Skin of body (tissue), 2 donors: ENCODE results near the gene MRPS23. TPM values are rescaled to one million over a fixed set of nuclear protein-coding genes. Genes with fewer than 3 reads are reported as not detected.

Experiments
- DNase-seq: peaks from one replicate; lab custom pipeline; 2025; lab: John Stamatoyannopoulos, UW
- total RNA-seq: library from RNA; depleted of rRNA; stranded (reverse); fragments of >200 nt; gene quantifications from one replicate; pipeline ENCODE4 v1.2.3, GENCODE V29; 2014

Gene MRPS23
- total RNA-seq, 1 donor from 2014 or later = 10.4 TPM

DNA sequence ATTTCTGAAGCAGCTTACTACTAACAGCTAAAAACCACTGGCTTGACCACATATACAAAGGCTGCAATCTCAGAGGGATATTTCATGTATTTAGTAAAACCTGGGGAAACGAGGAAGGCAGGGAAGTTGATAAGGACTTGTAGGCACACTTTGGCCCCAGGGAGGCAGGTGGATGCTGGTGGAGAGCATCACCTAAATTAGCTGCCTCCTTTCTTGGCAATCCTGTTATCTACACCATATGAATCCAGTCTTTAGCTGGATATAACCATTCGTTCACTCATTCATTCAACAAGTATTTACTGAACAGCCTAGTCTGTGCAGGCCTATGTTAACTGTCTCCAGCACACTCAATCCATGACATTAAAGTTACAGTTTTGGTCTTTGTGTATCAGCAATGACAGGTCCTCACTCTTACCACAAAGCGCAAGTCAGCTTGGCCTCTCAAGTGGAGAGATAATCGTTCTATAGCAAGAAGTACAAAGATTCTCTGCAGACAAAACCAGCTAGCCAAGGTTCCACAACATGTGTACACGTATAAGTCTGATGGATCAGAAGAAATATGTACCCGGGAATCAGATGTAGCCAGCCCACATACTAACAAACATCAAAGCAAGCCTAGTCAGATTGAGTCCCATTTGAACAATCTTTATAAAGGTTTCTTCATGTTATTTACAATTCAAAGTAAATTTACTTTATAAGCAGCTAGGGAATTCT lies 10.8 kb downstream of the MRPS23 start:
- DNase-seq = no peak

DNA sequence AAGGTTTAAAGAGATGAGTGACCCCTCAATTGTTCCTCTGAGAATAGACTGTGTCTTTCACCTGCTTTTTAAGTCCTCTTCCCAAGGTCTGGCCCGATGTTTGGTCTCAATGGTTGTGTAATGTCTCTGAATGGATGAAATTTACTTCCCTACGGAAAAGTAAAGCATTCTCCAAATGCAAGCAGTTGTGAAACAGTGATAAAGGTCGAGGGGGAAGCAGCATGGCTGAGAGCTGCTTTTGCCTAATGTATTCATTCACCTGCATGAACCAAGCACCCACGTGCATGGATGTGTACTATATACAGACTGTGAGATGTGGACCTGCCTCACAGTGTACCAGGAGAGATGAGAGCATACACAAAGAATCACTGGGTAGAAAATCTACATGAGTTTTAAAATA lies 11.4 kb downstream of the MRPS23 start:
- DNase-seq = no peak

DNA sequence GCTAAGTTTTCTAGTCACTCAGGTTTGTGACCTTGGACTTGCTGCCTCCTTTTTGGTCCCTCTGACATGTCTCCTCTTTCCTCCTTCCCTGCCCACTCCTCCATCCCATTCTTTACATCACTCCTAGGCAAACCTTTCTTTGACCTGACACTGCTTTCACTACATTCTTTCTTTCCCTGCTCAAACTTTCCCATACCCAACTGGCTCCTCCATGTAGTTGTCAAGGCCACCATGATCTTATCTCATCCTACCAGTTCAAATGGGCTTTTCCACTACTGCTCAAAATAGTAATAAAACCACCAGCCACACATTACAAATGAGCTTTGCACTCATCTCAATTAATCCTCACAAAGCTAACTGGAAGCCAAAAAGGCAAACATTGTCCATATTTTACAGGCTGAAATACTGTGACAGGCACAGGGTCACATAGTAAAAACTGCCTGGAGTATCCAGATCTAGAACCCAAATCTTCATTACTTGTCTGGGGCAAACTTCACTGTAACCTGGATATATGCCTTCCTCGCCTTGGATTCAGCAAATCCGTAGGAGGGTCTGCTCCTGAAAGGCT lies 14.4 kb downstream of the MRPS23 start:
- DNase-seq = no peak

DNA sequence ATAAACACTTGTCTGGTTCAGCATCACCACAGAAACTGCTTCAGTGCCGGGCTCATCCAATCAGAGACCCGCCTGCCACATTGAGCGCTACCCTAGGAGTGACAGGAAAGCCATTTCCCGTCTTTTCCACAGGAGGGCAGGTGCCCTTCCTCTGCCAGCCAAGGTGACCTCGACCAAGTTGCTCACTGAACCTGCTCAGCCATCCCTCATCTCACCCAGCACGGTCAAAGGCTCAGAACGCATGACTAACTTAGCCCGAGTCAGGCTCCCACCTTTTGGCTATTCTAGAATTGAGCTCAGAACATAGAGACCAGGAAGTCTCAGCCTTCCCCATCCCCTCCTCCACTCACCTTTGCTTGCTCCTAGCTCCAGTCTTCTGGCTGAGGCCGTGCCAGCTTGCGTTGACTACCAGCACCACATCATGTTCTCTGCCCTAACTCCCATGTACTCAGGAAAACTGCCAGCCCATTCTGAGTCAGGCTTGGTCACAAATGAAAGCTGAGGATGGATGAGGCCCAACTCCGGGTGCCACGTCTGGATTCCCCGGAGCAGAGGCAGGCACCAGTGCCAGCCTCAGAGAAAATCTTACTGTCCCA lies 15.6 kb downstream of the MRPS23 start:
- DNase-seq = no peak

DNA sequence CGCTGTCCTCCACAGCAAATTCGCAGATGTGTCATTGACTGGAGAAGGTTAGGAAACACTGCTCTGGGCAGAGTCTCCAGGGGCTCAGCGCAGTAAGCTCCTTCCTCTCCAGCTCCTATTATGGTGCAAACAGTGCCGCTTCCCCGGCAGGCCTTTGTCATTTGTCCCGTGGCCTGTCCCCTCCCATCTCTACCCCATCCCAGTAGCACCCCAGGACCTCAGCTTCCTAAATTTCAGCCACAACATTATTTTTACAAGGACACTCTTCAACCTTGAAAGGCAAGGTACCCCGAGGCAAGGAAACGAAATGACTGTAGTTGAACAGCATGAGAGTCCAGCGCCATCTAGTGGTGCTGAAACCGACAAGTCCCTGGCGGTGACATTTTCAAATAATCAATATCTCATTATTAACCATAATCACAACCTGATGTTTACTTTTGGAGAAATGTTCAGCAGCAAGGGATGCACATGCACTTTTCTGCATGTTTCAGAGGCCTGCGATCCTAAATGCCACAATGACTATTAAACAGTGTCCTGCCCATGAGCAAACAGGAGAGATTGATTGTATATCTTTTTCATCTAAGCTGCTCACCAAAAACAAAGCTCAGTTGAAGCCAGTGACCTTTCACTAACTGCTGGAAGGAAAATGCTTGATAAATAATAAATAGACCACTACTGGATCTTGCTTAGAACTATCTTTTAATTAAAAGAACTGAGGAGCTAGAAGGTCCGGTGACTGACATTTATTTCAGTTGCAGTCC lies 16.5 kb downstream of the MRPS23 start:
- peak; percentile 63 for DNase-seq

DNA sequence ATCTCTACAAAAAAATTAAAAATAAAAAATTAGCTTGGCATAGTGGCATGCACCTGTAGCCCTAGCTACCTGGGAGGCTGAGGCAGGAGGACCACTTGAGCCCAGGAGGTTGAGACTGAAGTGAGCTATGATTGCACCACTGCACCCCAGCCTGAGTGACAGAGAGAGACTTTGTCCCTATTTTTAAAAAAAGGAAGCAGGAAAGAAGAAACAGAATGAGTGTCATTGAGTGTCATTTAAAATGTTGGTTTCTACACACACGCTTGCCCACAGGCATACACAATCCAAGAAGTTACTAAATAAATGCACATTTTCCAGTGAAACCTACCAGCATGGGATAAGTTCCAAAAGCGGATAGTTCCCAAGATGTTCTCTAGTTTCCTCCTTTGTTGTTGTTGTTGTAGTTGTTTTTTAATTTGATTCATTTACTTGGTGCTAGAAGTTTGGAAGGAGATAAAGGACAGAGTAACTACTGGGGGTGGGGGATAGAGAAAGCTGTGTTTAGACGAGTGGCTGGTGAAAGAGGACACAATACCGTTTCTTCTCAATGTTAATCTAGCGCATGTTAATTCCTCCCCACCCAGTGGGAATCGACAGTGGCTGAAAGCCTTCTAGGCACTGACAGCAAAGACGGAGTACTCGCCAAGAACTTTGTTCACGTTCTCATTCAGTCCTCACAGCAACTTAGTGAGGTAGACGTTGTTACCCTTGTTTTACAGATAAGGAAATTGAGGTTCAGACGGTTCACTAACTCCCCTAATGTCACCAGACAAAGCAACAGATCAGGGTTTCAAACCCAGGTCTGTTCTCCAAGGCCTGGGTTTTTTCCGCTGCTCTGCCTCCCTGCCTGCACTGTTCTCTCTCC lies 17.3 kb downstream of the MRPS23 start:
- no peak for DNase-seq

DNA sequence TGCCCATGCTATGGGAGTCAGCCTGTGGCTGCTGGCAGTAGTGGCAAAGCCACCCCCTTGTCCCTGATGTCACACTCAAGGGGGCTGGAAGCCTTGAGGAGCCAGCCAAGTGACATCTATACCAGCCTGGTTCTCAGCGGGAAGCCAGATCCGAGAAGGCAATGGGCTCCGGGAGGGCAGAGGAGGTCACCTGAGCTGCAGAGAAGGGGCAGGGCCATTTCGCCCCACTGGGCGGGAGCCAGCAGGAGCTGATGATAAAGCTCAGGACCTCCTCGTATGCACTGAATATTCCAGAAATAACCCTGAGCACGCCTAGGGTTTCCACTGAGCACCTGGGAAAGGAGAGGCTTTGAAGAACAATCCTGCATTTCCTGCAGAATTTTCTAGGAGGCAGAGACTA lies 19.0 kb downstream of the MRPS23 start:
- no peak for DNase-seq

DNA sequence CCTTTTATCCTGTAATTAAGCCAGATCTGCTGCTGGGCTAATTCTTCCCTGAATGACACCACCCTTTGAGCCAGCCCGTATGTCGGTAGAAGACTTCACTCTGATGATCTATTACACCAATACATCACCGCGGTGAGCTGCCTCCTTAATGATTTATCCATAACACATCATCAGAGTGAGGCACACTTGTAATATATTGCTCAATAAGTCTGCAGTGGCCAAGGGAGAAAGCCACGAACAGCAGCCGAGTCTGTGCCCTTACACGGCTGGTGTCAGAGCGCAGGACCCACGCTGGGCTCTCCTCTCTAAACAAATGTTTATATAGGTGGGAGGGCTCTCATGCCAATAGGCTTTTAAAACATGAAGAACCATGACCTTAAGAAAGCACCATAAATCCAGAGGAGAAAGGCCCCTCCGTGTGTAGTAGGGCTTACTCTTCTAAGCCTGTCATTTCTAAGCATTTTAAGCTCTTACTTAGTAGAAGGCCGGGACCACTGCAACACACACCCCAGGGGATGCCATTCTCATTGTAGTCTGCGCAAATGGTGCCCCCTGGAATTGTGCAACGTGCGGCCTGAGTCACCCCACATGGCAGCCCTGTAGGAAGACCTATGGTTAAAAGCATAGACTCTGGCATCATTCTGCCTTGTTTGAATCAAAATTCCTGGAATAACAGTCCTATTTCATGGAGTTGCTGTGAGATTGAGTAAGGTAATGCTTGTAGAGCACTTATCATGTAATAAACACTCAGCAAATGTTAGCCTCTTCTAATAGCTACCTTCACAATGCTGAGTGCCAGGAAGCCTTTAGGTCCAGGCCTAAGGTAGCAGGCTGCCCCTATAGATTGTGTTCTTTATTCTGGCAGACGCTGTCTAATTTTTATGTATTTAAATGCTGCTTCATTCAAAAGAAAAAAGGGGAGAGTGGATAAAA lies 26.1 kb downstream of the MRPS23 start:
- no peak for DNase-seq

DNA sequence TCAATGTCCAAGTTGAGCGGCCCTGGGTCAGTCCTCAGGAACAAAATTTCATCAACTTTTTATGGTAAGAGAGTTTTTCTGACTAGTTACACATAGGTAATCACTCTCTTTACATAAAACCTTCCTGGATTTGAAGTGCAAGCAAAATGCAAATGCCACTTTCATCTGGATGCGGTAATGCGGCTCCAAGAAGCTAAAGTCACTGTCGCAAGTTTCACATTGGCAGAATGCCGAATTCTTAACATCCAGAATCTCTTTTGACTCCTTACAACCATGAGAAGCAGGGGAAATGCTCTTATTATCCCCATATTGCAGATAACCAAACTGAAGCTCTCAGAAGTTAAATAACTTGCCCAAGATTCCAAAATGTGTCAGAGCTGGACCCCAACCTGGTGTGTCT lies 30.0 kb downstream of the MRPS23 start:
- no peak for DNase-seq

DNA sequence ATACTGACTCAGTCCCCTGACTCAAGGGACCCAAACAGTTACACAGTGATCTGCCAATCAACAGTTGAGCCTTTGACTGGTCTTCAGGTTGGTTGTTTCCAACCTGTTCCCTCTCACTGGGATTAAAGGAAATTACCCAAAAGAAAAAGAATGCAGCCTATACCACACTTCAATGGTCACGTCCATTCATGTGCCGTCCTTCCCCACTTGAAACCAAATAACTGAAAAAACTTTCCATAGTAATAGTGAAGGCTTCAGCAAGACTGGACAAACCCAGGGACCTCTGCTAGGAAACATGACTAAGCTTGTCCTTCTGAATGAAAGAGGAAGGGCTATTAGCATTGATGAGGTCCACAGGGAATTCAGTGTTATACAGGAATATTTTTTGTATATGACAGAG lies 30.6 kb downstream of the MRPS23 start:
- DNase-seq = no peak

DNA sequence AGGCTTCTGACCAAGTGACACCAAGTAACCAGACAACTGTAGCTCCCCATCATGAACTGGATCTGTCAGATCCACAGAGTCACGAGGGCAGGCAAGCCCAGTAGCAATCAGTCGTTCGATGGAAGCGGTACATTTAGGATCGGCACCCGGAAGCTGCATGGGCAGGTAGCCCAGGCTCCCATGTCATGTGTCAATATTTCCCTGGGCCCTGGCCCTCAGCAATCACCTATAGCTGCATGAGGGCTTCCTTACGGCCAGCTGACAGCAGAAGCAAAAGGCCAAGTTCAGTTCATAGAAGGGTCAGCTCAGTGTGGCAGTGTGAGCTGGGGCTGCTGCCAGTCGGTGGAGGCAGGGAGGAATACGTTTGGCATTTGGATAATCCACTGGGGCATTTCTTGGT lies 31.8 kb downstream of the MRPS23 start:
- no peak for DNase-seq

DNA sequence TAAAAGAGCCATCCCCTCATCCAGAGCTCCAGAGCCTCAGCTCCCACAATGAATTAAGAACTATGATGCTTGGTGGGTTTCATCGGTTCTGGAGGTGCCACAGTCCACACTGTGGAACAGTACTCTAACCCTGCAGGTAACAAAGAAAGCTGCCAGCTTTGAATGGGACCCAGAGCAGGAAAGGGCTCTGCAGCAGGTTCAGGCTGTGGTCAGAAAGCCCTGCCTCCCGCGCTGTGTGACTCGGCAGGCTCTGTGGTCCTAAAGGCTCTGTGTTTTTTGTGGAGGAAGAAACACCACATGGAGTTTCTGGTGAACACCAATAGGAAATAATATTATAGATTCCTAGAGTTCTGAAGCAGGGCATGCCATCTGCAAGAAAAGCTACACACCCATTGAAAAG lies 32.5 kb downstream of the MRPS23 start:
- DNase-seq = no peak

DNA sequence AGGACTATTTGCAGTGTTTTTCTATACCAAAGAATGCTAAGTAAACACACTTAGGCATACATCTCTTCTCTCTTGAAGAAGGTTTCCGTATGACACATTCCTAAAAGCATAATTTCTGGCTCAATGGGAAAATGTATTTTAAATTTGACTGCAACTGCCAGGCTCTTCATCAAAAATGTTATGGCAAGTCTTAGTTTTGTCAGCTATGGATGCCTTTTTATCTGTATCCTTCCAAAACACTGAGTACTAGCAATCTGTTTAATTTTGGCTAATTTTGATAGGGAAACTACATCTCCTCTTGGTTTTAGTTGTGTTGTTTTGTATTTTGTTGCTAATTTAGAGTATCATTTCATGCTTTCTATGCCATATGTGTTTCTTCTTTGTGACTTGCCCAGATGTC lies 35.4 kb downstream of the MRPS23 start:
- DNase-seq = no peak

DNA sequence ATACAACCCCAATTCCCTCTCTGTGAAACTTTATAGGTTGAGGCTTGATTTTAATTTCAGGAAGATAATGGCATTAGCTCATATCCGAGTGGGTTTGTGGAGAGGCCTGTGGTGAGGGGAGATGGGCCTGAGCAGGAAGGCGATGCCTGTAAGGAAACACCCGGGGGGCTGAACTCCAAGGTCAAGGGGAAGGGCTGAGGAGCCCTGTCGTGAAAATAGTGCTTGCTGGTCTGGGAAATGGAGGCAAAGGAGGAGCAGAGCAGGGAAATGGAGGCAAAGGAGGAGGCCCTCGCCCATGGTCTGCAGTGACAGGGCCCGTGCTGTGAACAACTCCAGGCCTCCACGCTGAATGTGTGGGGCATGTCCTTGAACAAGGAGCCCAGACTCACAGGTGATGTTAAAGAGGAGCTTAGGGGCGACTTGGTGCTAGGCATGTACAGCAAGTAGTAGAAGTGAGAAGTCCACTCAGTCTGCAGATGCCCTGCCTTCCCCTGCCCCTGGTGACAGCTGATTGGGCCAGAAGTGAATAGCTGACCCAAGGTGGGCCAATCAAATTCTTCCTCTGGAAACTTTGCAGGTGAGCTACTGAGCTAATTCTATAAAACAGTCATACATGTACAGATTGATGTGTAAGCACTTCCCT lies 38.1 kb downstream of the MRPS23 start:
- no peak for DNase-seq

DNA sequence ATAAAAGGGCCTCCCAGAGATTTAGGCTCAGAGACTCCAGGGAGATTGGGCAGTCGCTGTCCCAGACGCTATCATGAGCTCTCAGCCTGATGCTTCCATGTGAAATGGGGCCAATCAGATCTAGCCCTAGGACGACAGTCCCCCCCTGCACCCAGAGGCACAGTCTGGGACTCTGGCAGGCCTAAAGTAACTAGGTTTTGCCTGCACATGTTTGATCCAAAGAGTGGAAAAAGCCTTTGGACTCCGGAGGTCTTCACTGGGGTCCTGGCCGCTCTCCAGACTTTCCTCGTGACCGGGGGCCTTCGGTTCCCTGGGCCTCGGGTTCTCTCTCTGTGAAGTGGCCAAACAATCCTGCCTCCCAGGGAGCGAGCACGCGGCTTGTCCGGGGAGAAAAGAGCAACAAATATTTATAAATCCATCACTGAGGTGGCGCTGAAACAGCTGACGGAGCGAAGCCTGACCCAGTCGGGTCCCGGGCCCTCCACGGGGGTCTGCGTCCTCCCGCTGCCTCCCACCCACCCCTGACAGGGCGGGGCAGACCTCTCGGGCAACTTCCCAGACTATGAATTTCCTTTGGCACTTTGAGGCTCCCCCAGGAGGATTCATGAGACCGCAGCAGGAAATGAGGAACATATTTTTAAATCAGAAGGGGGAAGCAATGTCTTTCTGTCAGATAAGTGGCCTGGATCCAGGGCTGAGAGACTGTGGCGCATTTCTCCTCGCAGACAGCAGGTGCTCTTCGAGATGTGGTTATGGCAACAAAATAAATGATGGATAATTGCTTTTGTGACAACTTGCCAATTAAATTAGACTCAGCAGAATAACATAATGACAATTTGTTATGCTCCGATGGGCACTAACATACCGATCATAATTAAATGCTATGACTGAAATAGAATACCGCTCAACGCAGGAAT lies 38.9 kb downstream of the MRPS23 start:
- DNase-seq = peak; percentile 47

DNA sequence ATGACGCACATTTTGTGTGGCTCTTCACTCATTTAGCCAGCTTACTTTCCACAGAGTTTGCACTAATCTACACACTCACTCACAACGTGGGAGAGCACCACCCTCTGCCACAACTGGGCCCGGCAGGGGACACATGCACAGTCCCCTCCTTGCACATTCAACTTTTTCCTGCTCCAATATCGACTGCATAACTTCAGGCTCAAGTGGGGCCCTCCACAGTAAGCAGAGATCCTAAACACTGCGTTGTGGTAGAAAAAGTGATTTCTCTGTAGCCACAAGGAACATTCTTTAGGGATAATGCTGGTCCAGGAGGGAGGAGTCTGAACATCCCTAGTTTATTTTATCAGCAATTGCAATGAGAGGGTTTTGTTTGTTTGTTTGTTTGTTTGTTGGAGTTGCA lies 40.0 kb downstream of the MRPS23 start:
- DNase-seq = no peak

DNA sequence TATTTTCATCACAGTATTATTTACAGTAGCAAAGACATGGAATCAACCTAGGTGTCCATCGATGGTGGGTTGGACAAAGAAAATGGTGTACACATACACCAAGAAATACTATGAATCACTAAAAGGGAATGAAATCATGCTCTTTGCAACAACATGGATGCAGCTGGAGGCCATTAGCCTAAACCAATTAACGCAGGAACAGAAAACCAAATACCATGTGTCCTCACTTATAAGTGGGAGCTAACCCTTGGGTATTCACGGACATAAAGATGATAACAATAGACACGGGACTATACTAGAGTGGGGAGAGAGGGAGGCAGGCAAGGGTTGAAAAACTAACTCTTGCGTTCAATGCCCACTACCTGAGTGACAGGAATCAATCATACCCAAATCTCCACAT lies 41.0 kb downstream of the MRPS23 start:
- DNase-seq = no peak

DNA sequence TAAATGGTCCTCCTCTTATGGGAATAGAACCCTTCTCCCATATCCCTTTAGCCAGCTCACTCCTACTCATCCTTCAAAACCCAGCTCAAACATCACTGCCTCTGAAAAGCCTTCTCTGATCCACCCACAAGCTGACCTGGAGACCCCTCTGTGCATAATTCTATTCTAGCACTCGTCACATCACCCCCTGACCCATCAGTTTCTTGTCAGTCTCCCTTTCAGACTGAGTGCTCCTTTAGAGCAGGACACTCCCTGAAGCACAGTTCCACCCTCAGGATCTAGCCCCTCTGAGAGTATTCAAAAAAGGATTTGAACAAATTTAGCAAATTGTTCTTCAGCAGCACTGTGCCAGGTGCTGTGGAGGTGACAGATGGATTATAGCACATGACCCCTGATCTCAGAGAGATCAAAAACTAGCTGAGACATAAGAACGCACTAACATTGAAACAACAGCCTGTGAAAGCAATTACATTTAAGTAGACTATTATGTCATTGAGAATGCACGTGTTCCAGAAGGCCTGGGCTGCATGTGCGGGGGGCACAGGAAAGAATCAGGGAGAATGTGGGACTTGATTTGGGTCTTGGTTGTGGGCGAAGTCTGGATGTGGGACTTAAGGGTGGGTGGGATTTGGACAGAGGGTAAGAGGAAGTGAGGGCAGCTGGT lies 43.5 kb downstream of the MRPS23 start:
- no peak for DNase-seq
